CD14-positive monocyte (primary cell): ENCODE data around the gene CACNA1B. TPM values are rescaled to one million over a fixed set of nuclear protein-coding genes. Genes with fewer than 3 reads are reported as not detected.

Experiments used
- DNase-seq, 3 donors: peaks; one replicate each; pipeline ENCODE4 v3.0.0-alpha.2; 2011 to 2022
- H2AFZ ChIP-seq: 2 replicates; pipeline ENCODE4 v1.6.0; 2012; ENCODE audit warnings: mild to moderate bottlenecking, low read depth, low read length, inconsistent platforms; ENCODE audit not compliant: insufficient read depth, poor library complexity, severe bottlenecking
- H3K27ac ChIP-seq, 2 donors: 1 replicate in 1 of 2; 2 replicates in 1 of 2; pipeline ENCODE4 v1.5.1; 2012 to 2013; ENCODE audit warnings: low read length in 2 of 2, control low read depth in 1 of 2, inconsistent platforms in 1 of 2, low read depth in 1 of 2, mild to moderate bottlenecking in 1 of 2
- H3K27me3 ChIP-seq, 2 donors: one replicate each; pipeline versions ENCODE4 v1.6.0 to v1.6.1; 2011 to 2013; ENCODE audit warnings: low read length in 2 of 2; ENCODE audit not compliant: control insufficient read depth in 2 of 2, insufficient read depth in 2 of 2
- H3K36me3 ChIP-seq, 2 donors: replicated peaks in 1 of 2; 1 replicate in 1 of 2; 2 replicates in 1 of 2; pipeline versions ENCODE4 v1.5.1 to v1.6.1; 2012 to 2013; ENCODE audit warnings: low read length in 2 of 2, control low read depth in 1 of 2, inconsistent platforms in 1 of 2, mild to moderate bottlenecking in 1 of 2; ENCODE audit not compliant: insufficient read depth in 2 of 2, control insufficient read depth in 1 of 2
- H3K4me1 ChIP-seq, 2 donors: 1 replicate in 1 of 2; 2 replicates in 1 of 2; pipeline versions ENCODE4 v1.5.1 to v1.6.1; 2012 to 2013; ENCODE audit warnings: low read length in 2 of 2, control low read depth in 1 of 2, inconsistent platforms in 1 of 2, mild to moderate bottlenecking in 1 of 2, moderate library complexity in 1 of 2; ENCODE audit not compliant: insufficient read depth in 2 of 2, control insufficient read depth in 1 of 2
- H3K4me2 ChIP-seq: replicated peaks from 2 replicates; pipeline ENCODE3; 2012; ENCODE audit warnings: low read length, moderate library complexity, mild to moderate bottlenecking; ENCODE audit not compliant: poor library complexity, severe bottlenecking; ENCODE audit errors: extremely low read depth
- H3K4me3 ChIP-seq, 3 experiments: fragments of 200-600 bp in 1 of 3; sonication (generic) in 1 of 3; replicated peaks in 1 of 3; 1 replicate in 2 of 3; 2 replicates in 1 of 3; pipeline ENCODE4 v1.5.1; 2011 to 2013; ENCODE audit warnings: low read length in 3 of 3, mild to moderate bottlenecking in 3 of 3, control low read depth in 2 of 3, low read depth in 2 of 3, inconsistent platforms in 1 of 3, moderate library complexity in 1 of 3
- H3K79me2 ChIP-seq: 2 replicates; pipeline ENCODE4 v1.6.0; 2012; ENCODE audit warnings: mild to moderate bottlenecking, control low read depth, inconsistent platforms, low read length, moderate library complexity; ENCODE audit not compliant: insufficient read depth
- H3K9ac ChIP-seq: 2 replicates; pipeline ENCODE4 v1.6.0; 2017; ENCODE audit warnings: low read length, mild to moderate bottlenecking; ENCODE audit not compliant: insufficient read depth, poor library complexity, severe bottlenecking
- H3K9me3 ChIP-seq, 2 donors: replicated peaks in 1 of 2; 1 replicate in 1 of 2; 2 replicates in 1 of 2; pipeline versions ENCODE4 v1.5.1 to v1.6.1; 2012 to 2013; ENCODE audit warnings: low read length in 2 of 2, control low read depth in 1 of 2; ENCODE audit not compliant: control insufficient read depth in 1 of 2, insufficient read depth in 1 of 2
- H4K20me1 ChIP-seq: 2 replicates; pipeline ENCODE4 v1.6.0; 2012; ENCODE audit warnings: mild to moderate bottlenecking, low read length, control low read depth, moderate library complexity; ENCODE audit not compliant: insufficient read depth
- H3K27ac Mint-ChIP-seq, 7 donors: one replicate each; pipeline ENCODE4 v1.8.0; 2020; ENCODE audit warnings: mild to moderate bottlenecking in 7 of 7, mixed read lengths in 7 of 7, moderate library complexity in 6 of 7, inconsistent platforms in 2 of 7
- H3K27me3 Mint-ChIP-seq, 3 donors: one replicate each; pipeline ENCODE4 v1.8.0; 2021 to 2022; ENCODE audit warnings: low read depth in 3 of 3, mild to moderate bottlenecking in 3 of 3, mixed read lengths in 3 of 3, moderate library complexity in 3 of 3, inconsistent platforms in 1 of 3
- H3K36me3 Mint-ChIP-seq, 2 donors: one replicate each; pipeline ENCODE4 v1.8.0; 2020; ENCODE audit warnings: mixed read lengths in 2 of 2, inconsistent platforms in 1 of 2, mild to moderate bottlenecking in 1 of 2
- H3K4me1 Mint-ChIP-seq: one replicate; pipeline ENCODE4 v1.8.0; 2020; ENCODE audit warnings: mild to moderate bottlenecking, mixed read lengths
- H3K4me3 Mint-ChIP-seq, 2 donors: one replicate each; pipeline ENCODE4 v1.8.0; 2020; ENCODE audit warnings: mild to moderate bottlenecking in 2 of 2, mixed read lengths in 2 of 2, moderate library complexity in 1 of 2
- H3K9me3 Mint-ChIP-seq, 7 donors: one replicate each; pipeline ENCODE4 v1.8.0; 2020 to 2022; ENCODE audit warnings: mixed read lengths in 7 of 7, mild to moderate bottlenecking in 6 of 7, moderate library complexity in 6 of 7, inconsistent platforms in 2 of 7
- CTCF ChIP-seq: fragments of 200-600 bp; IDR thresholded peaks from one replicate; pipeline ENCODE4 v1.8.0; 2022; ENCODE audit warnings: antibody characterized with exemption, mild to moderate bottlenecking
- WGBS: methylation state at CpG from one replicate; pipeline ENCODE4 v1.1.5; 2013; ENCODE audit warnings: missing lambda C conversion rate; ENCODE audit not compliant: insufficient coverage; 5-methylcytosine and 5-hydroxymethylcytosine counted together
- intact Hi-C, 2 donors: fragments of 100-400 bp; cut with micrococcal nuclease; formaldehyde crosslinking; loops; one replicate each; pipeline versions ENCODE4 v1.15.0 to v1.15.1; 2023
- polyA plus RNA-seq, 3 donors: library from polyadenylated mRNA; depleted of rRNA in 1 of 3; unstranded in 2 of 3; stranded (reverse) in 1 of 3; fragments of 300-500 nt in 2 of 3; fragments of >200 nt in 1 of 3; fragmentation: Illumina TruSeq in 2 of 3; gene quantifications; 1 replicate in 2 of 3; 2 replicates in 1 of 3; pipeline ENCODE4 v1.2.3, GENCODE V29; 2012 to 2021

CACNA1B gene
- polyA plus RNA-seq, 3 donors = not detected

GRCh38 chr9:137956688-137957385, 79.3 kb downstream of the CACNA1B start:
- H3K4me3 ChIP-seq = no peak overlapping the region
- no peak overlapping the region for H3K9ac ChIP-seq
- Mint-ChIP-seq H3K4me3 (no peak overlapping the region), H3K27me3 (peaks cover 2 to 7% (median 5%) of the 10 kb centered on the region in 3 donors), H3K27ac (peak overlapping the region in 1 of 7 donors; percentile 7), H3K36me3 (no peaks in the 10 kb centered on the region), H3K9me3 (peaks cover 0 to 2% (median 0%) of the 10 kb centered on the region in 7 donors), H3K4me1 (no peaks in the 10 kb centered on the region)
- no peak overlapping the region for H2AFZ ChIP-seq
- no peaks in the 10 kb centered on the region for H3K36me3 ChIP-seq
- H3K4me1 ChIP-seq = no peaks in the 10 kb centered on the region
- H3K9me3 ChIP-seq = no peaks in the 10 kb centered on the region
- H3K27ac ChIP-seq = no peak overlapping the region
- H3K79me2 ChIP-seq = no peaks in the 10 kb centered on the region
- H3K27me3 ChIP-seq = no peaks in the 10 kb centered on the region
- no peak overlapping the region for H3K4me2 ChIP-seq
- TF ChIP-seq CTCF = no peak
- DNase-seq = no peak
- H4K20me1 ChIP-seq = no peaks in the 10 kb centered on the region
- 80% methylated on average over 11 of the region's 15 CpGs for WGBS
- intact Hi-C loops = no loop called here

- Histone ChIP-seq H3K27ac (no peak overlapping the region), H4K20me1 (no peaks in the 10 kb centered on the region), H3K4me3 (no peak overlapping the region), H3K4me1 (no peaks in the 10 kb centered on the region), H3K4me2 (no peak overlapping the region), H2AFZ (no peak overlapping the region), H3K27me3 (no peaks in the 10 kb centered on the region), H3K9ac (no peak overlapping the region), H3K79me2 (no peaks in the 10 kb centered on the region), H3K9me3 (no peaks in the 10 kb centered on the region), H3K36me3 (no peaks in the 10 kb centered on the region)
- TF ChIP-seq CTCF = no peak
- intact Hi-C loops = no loop called here
- H3K27me3 Mint-ChIP-seq = peaks cover 2 to 10% (median 9%) of the 10 kb centered on the region in 3 donors
- H3K9me3 Mint-ChIP-seq = peaks cover 0 to 19% (median 3%) of the 10 kb centered on the region in 7 donors
- no peak overlapping the region for H3K27ac Mint-ChIP-seq
- H3K4me3 Mint-ChIP-seq = no peak overlapping the region
- no peaks in the 10 kb centered on the region for H3K36me3 Mint-ChIP-seq
- WGBS = 96% methylated on average over 25 of the region's 36 CpGs
- no peak for DNase-seq
- H3K4me1 Mint-ChIP-seq = no peaks in the 10 kb centered on the region
Observed at GRCh38 chr9:137959641-137960411, 82.2 kb downstream of the CACNA1B start.
